NCI-H1417 treated with DMSO at 0.1 percent for 48 hours (cell line): ENCODE results near the gene TBCE.
"Not testable (repeated sequence)": the region's sequence is repeated elsewhere in the genome, so short reads cannot be mapped to it uniquely, and the experiment has no call there.

ENCODE experiments used
- DNase-seq: peaks from one replicate; lab custom pipeline; 2025; lab: John Stamatoyannopoulos, UW

Gene TBCE

GRCh38 chr1:235455097-235455496 lies 87.9 kb downstream of the TBCE start:
- no peak for DNase-seq

GRCh38 chr1:235455823-235456222 lies 88.6 kb downstream of the TBCE start:
- DNase-seq = no peak

GRCh38 chr1:235457856-235458255 lies 90.6 kb downstream of the TBCE start:
- DNase-seq = not testable (repeated sequence)

- DNase-seq = no peak
Measured at GRCh38 chr1:235460770-235461169, 93.5 kb downstream of the TBCE start.

GRCh38 chr1:235461954-235462353 lies 94.7 kb downstream of the TBCE start:
- no peak for DNase-seq

GRCh38 chr1:235462832-235463231 lies 95.6 kb downstream of the TBCE start:
- DNase-seq = not testable (repeated sequence)

- no peak for DNase-seq
Measured at GRCh38 chr1:235465066-235465465, 97.8 kb downstream of the TBCE start.

GRCh38 chr1:235468004-235468403 lies 100.8 kb downstream of the TBCE start:
- DNase-seq = no peak

GRCh38 chr1:235468970-235469369 lies 101.7 kb downstream of the TBCE start:
- no peak for DNase-seq

GRCh38 chr1:235469897-235470296 lies 102.7 kb downstream of the TBCE start:
- DNase-seq = not testable (repeated sequence)

GRCh38 chr1:235470741-235471439 lies 103.7 kb downstream of the TBCE start:
- DNase-seq = no peak

- no peak for DNase-seq
Measured at GRCh38 chr1:235473806-235474205, 106.6 kb downstream of the TBCE start.

- DNase-seq = no peak
Measured at GRCh38 chr1:235483090-235483489, 115.9 kb downstream of the TBCE start.

GRCh38 chr1:235485558-235485957 lies 118.3 kb downstream of the TBCE start:
- no peak for DNase-seq

- no peak for DNase-seq
Measured at GRCh38 chr1:235486321-235486720, 119.1 kb downstream of the TBCE start.

- no peak for DNase-seq
Measured at GRCh38 chr1:235491644-235492043, 124.4 kb downstream of the TBCE start.

- no peak for DNase-seq
Measured at GRCh38 chr1:235494531-235494930, 127.3 kb downstream of the TBCE start.

- DNase-seq = no peak
Measured at GRCh38 chr1:235495030-235495429, 127.8 kb downstream of the TBCE start.

GRCh38 chr1:235495551-235495950 lies 128.3 kb downstream of the TBCE start:
- DNase-seq = no peak

GRCh38 chr1:235500971-235501540 lies 133.8 kb downstream of the TBCE start:
- no peak for DNase-seq
